GM12874 (cell line): ENCODE measurements around the gene PLEKHA6.

Experiments used
- CTCF ChIP-seq: IDR thresholded peaks from 2 replicates; pipeline ENCODE4 v1.5.1; 2011; ENCODE audit warnings: low read depth, mild to moderate bottlenecking, control low read depth, low read length, moderate library complexity; ENCODE audit not compliant: insufficient read depth

Gene PLEKHA6

GRCh38 chr1:204367193-204367858, 7.6 kb upstream of the PLEKHA6 start:
- no peak for TF ChIP-seq CTCF

DNA sequence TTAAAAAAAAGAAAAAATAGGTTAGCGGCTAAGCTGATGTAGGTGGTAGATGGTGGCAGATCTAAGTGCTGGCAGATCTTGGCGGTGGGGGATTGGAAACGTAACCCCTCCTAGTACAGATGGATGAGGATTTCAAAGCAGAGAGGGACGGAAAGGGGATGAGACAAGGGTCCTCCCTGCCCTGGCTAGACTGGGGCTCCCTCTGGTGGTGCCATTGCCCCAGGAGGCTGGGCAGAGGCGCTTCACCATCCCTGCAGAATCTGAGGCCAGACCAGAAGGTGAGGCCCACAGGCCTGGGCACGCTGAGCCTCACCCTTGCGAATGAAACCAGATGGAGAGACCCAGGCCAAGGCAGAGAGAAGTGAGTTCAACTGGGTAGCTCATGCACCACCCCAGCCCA, 7.0 kb upstream of the PLEKHA6 start:
- TF ChIP-seq CTCF, result peak; percentile 60

- peak; percentile 94 for TF ChIP-seq CTCF
These were observed 3.8 kb upstream of the PLEKHA6 start for GRCh38 chr1:204363335-204364114.

DNA sequence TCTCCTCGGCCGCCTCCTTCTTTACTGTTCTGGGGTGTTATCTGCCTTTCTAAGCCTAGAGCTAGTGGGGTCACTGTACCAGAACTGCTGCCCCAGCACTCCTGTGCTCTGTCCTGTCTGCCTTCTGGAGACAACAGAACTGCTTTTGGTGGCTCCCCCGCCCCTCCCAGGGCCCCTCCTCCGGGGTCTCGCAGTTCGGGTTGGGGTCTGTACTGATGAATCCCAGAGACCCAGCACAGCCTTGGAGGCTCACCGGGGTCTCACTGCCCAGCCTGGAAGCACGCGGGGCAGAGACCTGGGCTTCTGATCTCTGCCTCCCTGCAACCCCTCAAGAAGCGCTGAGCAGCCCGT, 3.2 kb upstream of the PLEKHA6 start:
- TF ChIP-seq CTCF, result no peak

DNA sequence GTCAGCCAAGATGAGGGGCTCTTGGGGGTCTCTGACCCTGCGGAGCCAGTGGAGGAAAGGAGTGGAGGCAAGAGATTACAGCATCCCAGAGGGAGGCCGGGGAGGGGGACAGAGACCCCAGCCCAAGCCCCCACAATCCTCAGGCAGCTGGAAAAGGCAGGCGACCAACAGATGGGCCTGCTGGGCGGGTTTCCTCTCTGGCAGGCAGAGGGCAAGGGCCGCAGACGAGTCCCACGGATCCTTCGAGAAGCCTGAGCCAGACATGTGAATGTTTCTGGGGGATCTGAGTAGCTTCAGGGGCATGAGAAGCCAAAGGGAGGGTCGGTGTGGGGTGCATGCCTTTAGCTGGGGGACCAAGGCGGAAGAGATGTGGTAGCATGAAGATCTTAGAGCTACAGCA, 2.1 kb upstream of the PLEKHA6 start:
- TF ChIP-seq CTCF, result no peak

GRCh38 chr1:204361341-204361771, 1.6 kb upstream of the PLEKHA6 start:
- TF ChIP-seq CTCF, result no peak

DNA sequence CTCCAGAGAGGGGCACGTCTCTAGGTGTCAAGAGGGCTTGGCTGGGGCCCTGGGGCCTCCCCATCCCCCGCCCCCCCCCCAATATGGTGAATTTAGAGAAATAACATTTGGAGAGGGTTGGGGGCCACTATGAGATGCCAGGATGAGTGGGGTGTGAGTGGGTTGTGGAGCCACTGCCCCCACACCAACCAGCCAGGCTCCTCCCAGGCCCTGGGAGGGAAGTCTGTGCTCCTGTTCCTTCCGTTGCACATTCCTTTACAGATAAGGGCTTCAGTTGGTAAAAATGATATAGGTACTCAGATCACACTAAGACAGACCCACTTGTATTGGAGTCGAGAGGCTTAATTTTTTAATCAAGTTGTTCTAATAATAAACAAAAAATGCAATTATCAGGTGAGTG, 585 bp upstream of the PLEKHA6 start:
- no peak for TF ChIP-seq CTCF
